ENCODE measurements around the gene GZMB. TPM values are rescaled to one million over a fixed set of nuclear protein-coding genes. Genes with fewer than 3 reads are reported as not detected.

Gene GZMB, protein sequence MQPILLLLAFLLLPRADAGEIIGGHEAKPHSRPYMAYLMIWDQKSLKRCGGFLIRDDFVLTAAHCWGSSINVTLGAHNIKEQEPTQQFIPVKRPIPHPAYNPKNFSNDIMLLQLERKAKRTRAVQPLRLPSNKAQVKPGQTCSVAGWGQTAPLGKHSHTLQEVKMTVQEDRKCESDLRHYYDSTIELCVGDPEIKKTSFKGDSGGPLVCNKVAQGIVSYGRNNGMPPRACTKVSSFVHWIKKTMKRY
- polyA plus RNA-seq (2013, experiment 1 of 2), result not detected
- not detected for polyA plus RNA-seq (2013, experiment 2 of 2)

DNA sequence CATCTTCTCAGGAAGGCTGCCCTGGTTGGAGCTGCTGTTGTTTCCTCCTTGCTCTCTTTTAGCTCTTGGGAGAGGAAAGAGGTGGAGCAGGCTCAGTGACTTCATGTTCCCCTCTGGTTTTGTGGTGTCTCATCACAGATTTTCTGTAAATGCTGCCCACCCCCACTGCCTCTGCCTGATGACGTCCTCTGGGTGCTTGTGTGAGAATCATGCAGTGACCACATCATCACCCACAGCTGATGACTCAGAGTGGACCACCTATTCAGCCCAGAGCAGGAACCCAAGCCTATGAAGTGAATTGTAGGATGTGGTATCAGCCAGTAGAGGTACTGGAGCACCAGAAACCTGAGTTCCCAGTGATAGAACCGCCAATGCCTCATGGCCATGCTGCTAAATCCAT lies at the start of gene GZMB:
Gene GZMB (minus strand): TSS at position 33 of the 400 bp plus-strand sequence. CDS start 30 bp downstream, at position 3.
- no peak within 1 kb of the TSS for H3K27ac ChIP-seq (ENCODE audit: low read length, poor library complexity, severe bottlenecking)
- no peak within 1 kb of the TSS for H2BK12ac ChIP-seq (ENCODE audit: low read length in 2 of 2)
- H3K18ac ChIP-seq (ENCODE audit: low read depth in 1 of 2, low read length in 2 of 2), result no peak within 1 kb of the TSS
- H4K91ac ChIP-seq (ENCODE audit: low read length), result no peak within 1 kb of the TSS
- H3K4me1 ChIP-seq (ENCODE audit: control insufficient read depth, insufficient read depth, low read depth, low read length), result no peaks in the 10 kb centered on the region
- H3K23ac ChIP-seq (ENCODE audit: low read length in 2 of 2), result no peak within 1 kb of the TSS
- no peaks in the 10 kb centered on the region for H3K9me3 ChIP-seq (ENCODE audit: control insufficient read depth, low read length)
- no peak within 1 kb of the TSS for H4K8ac ChIP-seq (ENCODE audit: low read length)
- 4% methylated on average over 2 of the region's 2 CpGs for WGBS
- no peak within 1 kb of the TSS for H3K4me2 ChIP-seq (ENCODE audit: low read length, poor library complexity, severe bottlenecking)
- H3K9ac ChIP-seq (ENCODE audit: low read length), result no peak within 1 kb of the TSS
- H3K4me3 ChIP-seq (ENCODE audit: insufficient read depth in 1 of 2, low read depth in 1 of 2, low read length in 2 of 2), result no peak within 1 kb of the TSS
- H2BK15ac ChIP-seq (ENCODE audit: low read depth, poor library complexity, severe bottlenecking), result no peak within 1 kb of the TSS
- H2AK5ac ChIP-seq (ENCODE audit: low read length, severe bottlenecking), result no peak within 1 kb of the TSS
- no peak for DNase-seq
- H2BK5ac ChIP-seq (ENCODE audit: low read depth, low read length, poor library complexity, severe bottlenecking), result no peak within 1 kb of the TSS
- no peak within 1 kb of the TSS for H2BK120ac ChIP-seq (ENCODE audit: low read depth, low read length)
- H3K79me1 ChIP-seq (replicated peaks; ENCODE audit: low read length, poor library complexity, severe bottlenecking), result no peaks in the 10 kb centered on the region
- no peaks in the 10 kb centered on the region for H3K36me3 ChIP-seq (ENCODE audit: control insufficient read depth in 1 of 2, insufficient read depth in 2 of 2, low read depth in 1 of 2, low read length in 2 of 2)
- no peak within 1 kb of the TSS for H2AFZ ChIP-seq (ENCODE audit: low read depth, low read length)
- no peak within 1 kb of the TSS for H3K4ac ChIP-seq (ENCODE audit: low read depth in 1 of 2, low read length in 2 of 2)
- H3K14ac ChIP-seq (ENCODE audit: low read length in 2 of 2), result no peak within 1 kb of the TSS
- no peaks in the 10 kb centered on the region for H3K27me3 ChIP-seq (ENCODE audit: control insufficient read depth in 1 of 2, insufficient read depth in 1 of 2, low read length in 2 of 2)

DNA sequence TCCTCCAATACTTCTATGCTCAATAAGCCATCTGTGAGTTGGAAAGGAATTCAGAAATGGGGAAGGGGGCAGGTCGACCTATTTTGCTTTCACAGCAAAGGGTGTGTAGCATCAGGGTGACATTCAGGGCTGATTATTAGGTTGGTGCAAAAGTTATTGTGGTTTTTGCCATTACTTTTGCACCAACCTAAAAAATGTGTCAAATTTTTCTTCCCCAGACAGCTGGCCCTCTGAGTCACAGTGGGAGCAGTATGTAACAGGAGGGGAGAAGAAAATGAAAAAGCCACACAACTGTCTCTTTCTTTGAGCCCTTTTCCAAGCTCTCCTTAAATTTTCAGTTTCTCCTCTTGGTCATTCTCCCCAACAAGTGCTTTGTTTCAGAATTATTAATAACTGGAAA lies 47.1 kb upstream of the GZMB start:
- H3K4me1 ChIP-seq (ENCODE audit: control insufficient read depth, insufficient read depth, low read depth, low read length), result no peaks in the 10 kb centered on the region
- H2BK120ac ChIP-seq (ENCODE audit: low read depth, low read length), result no peak overlapping the region
- no peak overlapping the region for H3K4ac ChIP-seq (ENCODE audit: low read depth in 1 of 2, low read length in 2 of 2)
- no peak overlapping the region for H3K23ac ChIP-seq (ENCODE audit: low read length in 2 of 2)
- H3K4me3 ChIP-seq (ENCODE audit: insufficient read depth in 1 of 2, low read depth in 1 of 2, low read length in 2 of 2), result no peak overlapping the region
- no peak for DNase-seq
- H3K18ac ChIP-seq (ENCODE audit: low read depth in 1 of 2, low read length in 2 of 2), result no peak overlapping the region
- peaks cover 0 to 25% of the 10 kb centered on the region in 2 experiments for H3K27me3 ChIP-seq (ENCODE audit: control insufficient read depth in 1 of 2, insufficient read depth in 1 of 2, low read length in 2 of 2)
- WGBS, result 60% methylated on average over 1 of the region's 1 CpG
- no peak overlapping the region for H2BK5ac ChIP-seq (ENCODE audit: low read depth, low read length, poor library complexity, severe bottlenecking)
- no peak overlapping the region for H2BK15ac ChIP-seq (ENCODE audit: low read depth, poor library complexity, severe bottlenecking)
- no peak overlapping the region for H2BK12ac ChIP-seq (ENCODE audit: low read length in 2 of 2)
- no peak overlapping the region for H2AK5ac ChIP-seq (ENCODE audit: low read length, severe bottlenecking)
- no peak overlapping the region for H3K14ac ChIP-seq (ENCODE audit: low read length in 2 of 2)
- no peaks in the 10 kb centered on the region for H3K79me1 ChIP-seq (replicated peaks; ENCODE audit: low read length, poor library complexity, severe bottlenecking)
- no peak overlapping the region for H4K91ac ChIP-seq (ENCODE audit: low read length)
- no peak overlapping the region for H4K8ac ChIP-seq (ENCODE audit: low read length)
- H3K4me2 ChIP-seq (ENCODE audit: low read length, poor library complexity, severe bottlenecking), result no peak overlapping the region
- no peak overlapping the region for H3K27ac ChIP-seq (ENCODE audit: low read length, poor library complexity, severe bottlenecking)
- H3K9ac ChIP-seq (ENCODE audit: low read length), result no peak overlapping the region
- H2AFZ ChIP-seq (ENCODE audit: low read depth, low read length), result no peak overlapping the region
- H3K36me3 ChIP-seq (ENCODE audit: control insufficient read depth in 1 of 2, insufficient read depth in 2 of 2, low read depth in 1 of 2, low read length in 2 of 2), result no peaks in the 10 kb centered on the region
- no peaks in the 10 kb centered on the region for H3K9me3 ChIP-seq (ENCODE audit: control insufficient read depth, low read length)

GRCh38 chr14:24680516-24680915 lies 46.5 kb upstream of the GZMB start:
- H3K9ac ChIP-seq (ENCODE audit: low read length), result no peak overlapping the region
- no peak overlapping the region for H2AK5ac ChIP-seq (ENCODE audit: low read length, severe bottlenecking)
- WGBS, result 30% methylated on average over 4 of the region's 4 CpGs
- no peak overlapping the region for H3K4me2 ChIP-seq (ENCODE audit: low read length, poor library complexity, severe bottlenecking)
- no peak overlapping the region for H2BK12ac ChIP-seq (ENCODE audit: low read length in 2 of 2)
- H2BK120ac ChIP-seq (ENCODE audit: low read depth, low read length), result no peak overlapping the region
- no peak overlapping the region for H4K8ac ChIP-seq (ENCODE audit: low read length)
- H2BK5ac ChIP-seq (ENCODE audit: low read depth, low read length, poor library complexity, severe bottlenecking), result no peak overlapping the region
- no peak overlapping the region for H4K91ac ChIP-seq (ENCODE audit: low read length)
- no peaks in the 10 kb centered on the region for H3K36me3 ChIP-seq (ENCODE audit: control insufficient read depth in 1 of 2, insufficient read depth in 2 of 2, low read depth in 1 of 2, low read length in 2 of 2)
- no peak overlapping the region for H3K27ac ChIP-seq (ENCODE audit: low read length, poor library complexity, severe bottlenecking)
- no peak overlapping the region for H3K4me3 ChIP-seq (ENCODE audit: insufficient read depth in 1 of 2, low read depth in 1 of 2, low read length in 2 of 2)
- no peaks in the 10 kb centered on the region for H3K79me1 ChIP-seq (replicated peaks; ENCODE audit: low read length, poor library complexity, severe bottlenecking)
- H2BK15ac ChIP-seq (ENCODE audit: low read depth, poor library complexity, severe bottlenecking), result no peak overlapping the region
- H3K27me3 ChIP-seq (ENCODE audit: control insufficient read depth in 1 of 2, insufficient read depth in 1 of 2, low read length in 2 of 2), result peaks cover 0 to 24% of the 10 kb centered on the region in 2 experiments
- no peak overlapping the region for H3K4ac ChIP-seq (ENCODE audit: low read depth in 1 of 2, low read length in 2 of 2)
- no peak overlapping the region for H3K14ac ChIP-seq (ENCODE audit: low read length in 2 of 2)
- H3K9me3 ChIP-seq (ENCODE audit: control insufficient read depth, low read length), result no peaks in the 10 kb centered on the region
- DNase-seq, result no peak
- no peak overlapping the region for H2AFZ ChIP-seq (ENCODE audit: low read depth, low read length)
- H3K23ac ChIP-seq (ENCODE audit: low read length in 2 of 2), result no peak overlapping the region
- no peaks in the 10 kb centered on the region for H3K4me1 ChIP-seq (ENCODE audit: control insufficient read depth, insufficient read depth, low read depth, low read length)
- no peak overlapping the region for H3K18ac ChIP-seq (ENCODE audit: low read depth in 1 of 2, low read length in 2 of 2)

- Histone ChIP-seq H2BK12ac (ENCODE audit: low read length in 2 of 2) (no peak overlapping the region), H3K23ac (ENCODE audit: low read length in 2 of 2) (no peak overlapping the region), H2AK5ac (ENCODE audit: low read length, severe bottlenecking) (no peak overlapping the region), H3K14ac (ENCODE audit: low read length in 2 of 2) (no peak overlapping the region), H3K4ac (ENCODE audit: low read depth in 1 of 2, low read length in 2 of 2) (no peak overlapping the region), H2BK15ac (ENCODE audit: low read depth, poor library complexity, severe bottlenecking) (no peak overlapping the region), H3K4me2 (ENCODE audit: low read length, poor library complexity, severe bottlenecking) (no peak overlapping the region), H3K4me1 (ENCODE audit: control insufficient read depth, insufficient read depth, low read depth, low read length) (no peaks in the 10 kb centered on the region), H3K9ac (ENCODE audit: low read length) (peak overlapping the region; percentile 83), H2BK5ac (ENCODE audit: low read depth, low read length, poor library complexity, severe bottlenecking) (no peak overlapping the region), H3K18ac (ENCODE audit: low read depth in 1 of 2, low read length in 2 of 2) (no peak overlapping the region), H3K27ac (ENCODE audit: low read length, poor library complexity, severe bottlenecking) (no peak overlapping the region), H3K4me3 (ENCODE audit: insufficient read depth in 1 of 2, low read depth in 1 of 2, low read length in 2 of 2) (no peak overlapping the region), H2AFZ (ENCODE audit: low read depth, low read length) (no peak overlapping the region), H4K8ac (ENCODE audit: low read length) (no peak overlapping the region), H3K79me1 (replicated peaks; ENCODE audit: low read length, poor library complexity, severe bottlenecking) (no peaks in the 10 kb centered on the region), H3K36me3 (ENCODE audit: control insufficient read depth in 1 of 2, insufficient read depth in 2 of 2, low read depth in 1 of 2, low read length in 2 of 2) (no peaks in the 10 kb centered on the region), H3K27me3 (ENCODE audit: control insufficient read depth in 1 of 2, insufficient read depth in 1 of 2, low read length in 2 of 2) (peaks cover 0 to 24% of the 10 kb centered on the region in 2 experiments), H4K91ac (ENCODE audit: low read length) (no peak overlapping the region), H3K9me3 (ENCODE audit: control insufficient read depth, low read length) (no peaks in the 10 kb centered on the region), H2BK120ac (ENCODE audit: low read depth, low read length) (no peak overlapping the region)
- DNase-seq, result no peak
- 59% methylated on average over 11 of the region's 12 CpGs for whole genome bisulfite sequencing
Observed at GRCh38 chr14:24679248-24679961, 45.4 kb upstream of the GZMB start.
